ENCODE results near the gene DNHD1. TPM values are rescaled to one million over a fixed set of nuclear protein-coding genes. Genes with fewer than 3 reads are reported as not detected.

DNHD1 gene
- total and polyA plus RNA-seq, 9 of the 15 experiments (the other 6 are each of a cell fraction or from before 2014, with no cell fraction given): 0.82 to 9.7 (median 3.8) TPM

DNA sequence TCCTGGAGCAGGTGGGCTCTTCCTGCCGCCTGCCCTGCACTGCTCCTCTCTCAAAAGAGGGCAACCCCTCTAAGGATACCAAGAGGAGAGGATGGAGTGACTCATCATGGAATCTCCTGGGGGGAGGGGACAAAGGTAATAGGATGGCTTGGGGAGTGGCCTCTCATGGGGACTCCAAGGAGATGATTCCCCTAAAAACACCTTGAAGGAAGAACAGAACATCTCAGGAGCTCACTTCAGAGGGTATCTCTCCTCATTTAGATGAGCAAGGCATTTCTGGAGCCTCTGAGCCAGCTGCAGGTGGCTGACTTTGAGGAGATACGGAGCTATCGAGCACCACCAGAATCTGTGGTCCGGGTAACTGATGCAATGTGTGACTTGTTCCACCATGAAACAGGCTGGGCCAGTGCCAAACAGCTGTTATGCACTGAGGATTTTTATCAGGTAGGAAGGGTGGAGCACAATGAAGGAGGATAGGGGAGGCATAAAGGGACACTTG is 66.1 kb downstream of the DNHD1 start (continued):
- TF ChIP-seq UBTF (IDR thresholded peaks at IDR 0.05; ENCODE audit: borderline replicate concordance in 1 of 2, low read depth in 2 of 2, low read length in 2 of 2) (no peak), MEIS2 (IDR thresholded peaks at IDR 0.05; ENCODE audit: partially characterized antibody) (no peak), ZNF77 (CRISPR knock-in tag; IDR thresholded peaks at IDR 0.05) (no peak), SP1 (CRISPR knock-in tag; IDR thresholded peaks at IDR 0.05) (peak; percentile 41; the same call in 1 of the 2 replicates), PTTG1 (tag; IDR thresholded peaks at IDR 0.05; ENCODE audit: low read depth) (no peak), RBM39 (optimal IDR thresholded peaks at IDR 0.05; ENCODE audit: low read depth, low read length) (no peak), ZNF12 (CRISPR knock-in tag; IDR thresholded peaks at IDR 0.05) (no peak), DACH1 (IDR thresholded peaks at IDR 0.05; ENCODE audit: partially characterized antibody) (peak; percentile 96), RBM34 (IDR thresholded peaks at IDR 0.05; ENCODE audit: borderline replicate concordance, insufficient read depth, low read length) (no peak), HNRNPL (IDR thresholded peaks at IDR 0.05; ENCODE audit: low read depth, low read length) (no peak), GMEB1 (CRISPR knock-in tag; IDR thresholded peaks at IDR 0.05) (no peak), POLR3G (IDR thresholded peaks at IDR 0.05; ENCODE audit: extremely low read depth, insufficient read length, insufficient replicate concordance) (no peak), HMG20B (CRISPR knock-in tag; IDR thresholded peaks at IDR 0.05) (no peak), CC2D1A (IDR thresholded peaks at IDR 0.05) (no peak; the same call in 1 of the 2 replicates), PHF8 (IDR thresholded peaks at IDR 0.05; ENCODE audit: borderline replicate concordance, low read length) (no peak), IRF2 (CRISPR knock-in tag; IDR thresholded peaks at IDR 0.05) (no peak), SETDB1 (IDR thresholded peaks at IDR 0.05; ENCODE audit: low read length) (no peak), NFE2 (IDR thresholded peaks at IDR 0.05; ENCODE audit: low read depth) (peak; percentile 43)
- TF ChIP-seq, protein P1, sequence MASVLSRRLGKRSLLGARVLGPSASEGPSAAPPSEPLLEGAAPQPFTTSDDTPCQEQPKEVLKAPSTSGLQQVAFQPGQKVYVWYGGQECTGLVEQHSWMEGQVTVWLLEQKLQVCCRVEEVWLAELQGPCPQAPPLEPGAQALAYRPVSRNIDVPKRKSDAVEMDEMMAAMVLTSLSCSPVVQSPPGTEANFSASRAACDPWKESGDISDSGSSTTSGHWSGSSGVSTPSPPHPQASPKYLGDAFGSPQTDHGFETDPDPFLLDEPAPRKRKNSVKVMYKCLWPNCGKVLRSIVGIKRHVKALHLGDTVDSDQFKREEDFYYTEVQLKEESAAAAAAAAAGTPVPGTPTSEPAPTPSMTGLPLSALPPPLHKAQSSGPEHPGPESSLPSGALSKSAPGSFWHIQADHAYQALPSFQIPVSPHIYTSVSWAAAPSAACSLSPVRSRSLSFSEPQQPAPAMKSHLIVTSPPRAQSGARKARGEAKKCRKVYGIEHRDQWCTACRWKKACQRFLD (CRISPR knock-in tag; IDR thresholded peaks at IDR 0.05): peak; percentile 51; the same call in 1 of the 2 replicates
- TF ChIP-seq, protein P2, sequence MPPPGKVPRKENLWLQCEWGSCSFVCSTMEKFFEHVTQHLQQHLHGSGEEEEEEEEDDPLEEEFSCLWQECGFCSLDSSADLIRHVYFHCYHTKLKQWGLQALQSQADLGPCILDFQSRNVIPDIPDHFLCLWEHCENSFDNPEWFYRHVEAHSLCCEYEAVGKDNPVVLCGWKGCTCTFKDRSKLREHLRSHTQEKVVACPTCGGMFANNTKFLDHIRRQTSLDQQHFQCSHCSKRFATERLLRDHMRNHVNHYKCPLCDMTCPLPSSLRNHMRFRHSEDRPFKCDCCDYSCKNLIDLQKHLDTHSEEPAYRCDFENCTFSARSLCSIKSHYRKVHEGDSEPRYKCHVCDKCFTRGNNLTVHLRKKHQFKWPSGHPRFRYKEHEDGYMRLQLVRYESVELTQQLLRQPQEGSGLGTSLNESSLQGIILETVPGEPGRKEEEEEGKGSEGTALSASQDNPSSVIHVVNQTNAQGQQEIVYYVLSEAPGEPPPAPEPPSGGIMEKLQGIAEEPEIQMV (tag; conservative IDR thresholded peaks at IDR 0.05; ENCODE audit: low read depth): no peak; the same call in 1 of the 2 replicates
- TF ChIP-seq, protein P3, sequence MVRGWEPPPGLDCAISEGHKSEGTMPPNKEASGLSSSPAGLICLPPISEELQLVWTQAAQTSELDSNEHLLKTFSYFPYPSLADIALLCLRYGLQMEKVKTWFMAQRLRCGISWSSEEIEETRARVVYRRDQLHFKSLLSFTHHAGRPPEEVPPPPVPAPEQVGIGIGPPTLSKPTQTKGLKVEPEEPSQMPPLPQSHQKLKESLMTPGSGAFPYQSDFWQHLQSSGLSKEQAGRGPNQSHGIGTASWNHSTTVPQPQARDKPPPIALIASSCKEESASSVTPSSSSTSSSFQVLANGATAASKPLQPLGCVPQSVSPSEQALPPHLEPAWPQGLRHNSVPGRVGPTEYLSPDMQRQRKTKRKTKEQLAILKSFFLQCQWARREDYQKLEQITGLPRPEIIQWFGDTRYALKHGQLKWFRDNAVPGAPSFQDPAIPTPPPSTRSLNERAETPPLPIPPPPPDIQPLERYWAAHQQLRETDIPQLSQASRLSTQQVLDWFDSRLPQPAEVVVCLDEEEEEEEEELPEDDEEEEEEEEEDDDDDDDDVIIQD (CRISPR knock-in tag; IDR thresholded peaks at IDR 0.05): no peak
